Endothelial cell of umbilical vein (primary cell): ENCODE results near the gene PAGE4. TPM values are rescaled to one million over a fixed set of nuclear protein-coding genes. Genes with fewer than 3 reads are reported as not detected.

ENCODE experiments used
- BruUV-seq: library from RNA; stranded (reverse); fragments of 400-500 nt; replicated peaks from 2 replicates; lab custom pipeline; 2021; lab: Mats Ljungman, UMichigan
- CTCF ChIA-PET: fragments of 300-600, 350-600 bp; sonication (Branson Sonifier 250); formaldehyde crosslinking; loops from one replicate; lab custom pipeline; 2021; ENCODE audit warnings: antibody characterized with exemption, inconsistent platforms; lab: Charles Lee
- POLR2A ChIA-PET: fragments of 300-600, 350-600 bp; sonication (Branson Sonifier 250); formaldehyde crosslinking; loops from one replicate; lab custom pipeline; 2021; ENCODE audit warnings: antibody characterized with exemption, inconsistent platforms; lab: Charles Lee
- DNase-seq: peaks from one replicate; pipeline ENCODE4 v3.0.0-alpha.2; 2011; ENCODE audit warnings: low read depth, low spot score
- FAIRE-seq: peaks from 2 replicates; lab custom pipeline; 2011; peaks lifted over from hg19 to GRCh38; lab: Jason Lieb, UNC
- H2AFZ ChIP-seq: 2 replicates; pipeline ENCODE4 v1.6.0; 2012; ENCODE audit warnings: low read depth, low read length, control low read depth, inconsistent platforms
- H3K27ac ChIP-seq: 2 replicates; pipeline ENCODE4 v1.5.1; 2011; ENCODE audit warnings: low read depth, mild to moderate bottlenecking, control low read depth, low read length, moderate library complexity; ENCODE audit not compliant: insufficient read depth
- H3K27me3 ChIP-seq, 2 experiments: 2 replicates each; pipeline versions ENCODE4 v1.6.0 to v1.6.1; 2011; ENCODE audit warnings: low read length in 2 of 2, mixed read lengths in 1 of 2; ENCODE audit not compliant: control insufficient read depth in 2 of 2, insufficient read depth in 2 of 2
- H3K36me3 ChIP-seq, 2 experiments: 2 replicates in 1 of 2; 3 replicates in 1 of 2; pipeline ENCODE4 v1.5.1; 2011; ENCODE audit warnings: low read length in 2 of 2, mild to moderate bottlenecking in 1 of 2, moderate library complexity in 1 of 2; ENCODE audit not compliant: control insufficient read depth in 2 of 2, insufficient read depth in 2 of 2; ENCODE audit errors: extremely low read depth in 1 of 2
- H3K4me1 ChIP-seq: 3 replicates; pipeline ENCODE4 v1.5.1; 2011; ENCODE audit warnings: mild to moderate bottlenecking, low read length; ENCODE audit not compliant: control insufficient read depth, insufficient read depth; ENCODE audit errors: extremely low read depth
- H3K4me2 ChIP-seq: 2 replicates; pipeline ENCODE4 v1.6.1; 2011; ENCODE audit warnings: low read length, control low read depth, mixed read lengths; ENCODE audit not compliant: insufficient read depth
- H3K4me3 ChIP-seq, 3 experiments: fragments of 200-600 bp in 1 of 3; sonication (generic), shearing (Covaris generic) in 1 of 3; replicated peaks in 1 of 3; 2 replicates each; pipeline ENCODE4 v1.5.1; 2011 to 2016; ENCODE audit warnings: control low read depth in 3 of 3, low read length in 3 of 3, mild to moderate bottlenecking in 2 of 3, inconsistent platforms in 1 of 3, low read depth in 1 of 3, moderate library complexity in 1 of 3; ENCODE audit not compliant: insufficient read depth in 1 of 3
- H3K79me2 ChIP-seq: 2 replicates; pipeline ENCODE4 v1.6.0; 2012; ENCODE audit warnings: low read length, inconsistent platforms; ENCODE audit not compliant: control insufficient read depth, insufficient read depth
- H3K9ac ChIP-seq: replicated peaks from 2 replicates; pipeline ENCODE3; 2011; ENCODE audit warnings: low read length, control low read depth; ENCODE audit not compliant: insufficient read depth; ENCODE audit errors: extremely low read depth
- H3K9me1 ChIP-seq: replicated peaks from 3 replicates; pipeline ENCODE4 v1.6.0; 2011; ENCODE audit warnings: mild to moderate bottlenecking, low read length; ENCODE audit not compliant: control insufficient read depth, insufficient read depth; ENCODE audit errors: extremely low read depth
- H3K9me3 ChIP-seq: replicated peaks from 2 replicates; pipeline ENCODE4 v1.5.1; 2012; ENCODE audit warnings: low read length, inconsistent platforms; ENCODE audit not compliant: control insufficient read depth, insufficient read depth
- H4K20me1 ChIP-seq: replicated peaks from 2 replicates; pipeline ENCODE3; 2011; ENCODE audit warnings: mild to moderate bottlenecking, low read length; ENCODE audit not compliant: control insufficient read depth, insufficient read depth; ENCODE audit errors: extremely low read depth
- EZH2 ChIP-seq: IDR thresholded peaks from 2 replicates; pipeline ENCODE4 v1.6.1; 2012; ENCODE audit warnings: borderline replicate concordance, low read depth, mild to moderate bottlenecking, moderate library complexity, low read length, inconsistent platforms; ENCODE audit not compliant: severe bottlenecking
- FOS ChIP-seq: IDR thresholded peaks from 2 replicates; pipeline ENCODE4 v1.6.1; 2011; ENCODE audit warnings: mild to moderate bottlenecking, low read length, moderate library complexity, borderline replicate concordance; ENCODE audit not compliant: insufficient read depth
- GATA2 ChIP-seq: IDR thresholded peaks from 2 replicates; pipeline ENCODE4 v1.7.0; 2011; ENCODE audit warnings: low read depth, mild to moderate bottlenecking, moderate library complexity, mixed read lengths, low read length; ENCODE audit not compliant: insufficient read length, insufficient read depth
- JUN ChIP-seq: IDR thresholded peaks from 2 replicates; pipeline ENCODE4 v1.6.1; 2011; ENCODE audit warnings: borderline replicate concordance, low read depth; ENCODE audit not compliant: insufficient read length, insufficient read depth
- MYC ChIP-seq: IDR thresholded peaks from one replicate; pipeline ENCODE4 v1.6.1; 2011; ENCODE audit warnings: mild to moderate bottlenecking, low read depth, low read length
- POLR2A ChIP-seq: IDR thresholded peaks from 2 replicates; pipeline ENCODE4 v1.6.1; 2012; ENCODE audit warnings: low read depth, mild to moderate bottlenecking, control low read depth, low read length
- dilution Hi-C: fragments of 300-500 bp; cut with MboI; formaldehyde crosslinking; loops from one replicate; pipeline ENCODE4 v1.15.0; 2019; ENCODE audit warnings: low sequenced_read_pairs; ENCODE audit not compliant: extremely low pct_ligation_motif_present
- intact Hi-C: fragments of 100-400 bp; cut with micrococcal nuclease; formaldehyde crosslinking; loops from one replicate; pipeline ENCODE4 v1.10.0; 2022
- polyA plus RNA-seq, 4 experiments: library from polyadenylated mRNA; depleted of rRNA in 3 of 4; stranded (reverse) in 3 of 4; unstranded in 1 of 4; fragments of >200 nt; gene quantifications; 2 replicates each; pipeline versions ENCODE4 v1.2.1 to v1.2.3, GENCODE V29; 2011 to 2012; ENCODE audit warnings: missing spikeins in 1 of 4
- total RNA-seq: library from RNA; stranded (reverse); gene quantifications from 2 replicates; pipeline ENCODE4 v1.2.3, GENCODE V29; 2021
- TF ChIP-seq, protein P1 (sequence below), 2 donors: IDR thresholded peaks; 1 replicate in 1 of 2; 2 replicates in 1 of 2; pipeline ENCODE4 v1.5.1; 2011; ENCODE audit warnings: low read length in 2 of 2, mild to moderate bottlenecking in 2 of 2, moderate library complexity in 2 of 2, control low read depth in 1 of 2, inconsistent platforms in 1 of 2, low read depth in 1 of 2; ENCODE audit not compliant: insufficient read depth in 1 of 2; ENCODE audit errors: extremely low read depth in 1 of 2

PAGE4 gene
- total and polyA plus RNA-seq, 2 donors (not counting 3 experiments of a cell fraction or from before 2014, with no cell fraction given): not detected

DNA sequence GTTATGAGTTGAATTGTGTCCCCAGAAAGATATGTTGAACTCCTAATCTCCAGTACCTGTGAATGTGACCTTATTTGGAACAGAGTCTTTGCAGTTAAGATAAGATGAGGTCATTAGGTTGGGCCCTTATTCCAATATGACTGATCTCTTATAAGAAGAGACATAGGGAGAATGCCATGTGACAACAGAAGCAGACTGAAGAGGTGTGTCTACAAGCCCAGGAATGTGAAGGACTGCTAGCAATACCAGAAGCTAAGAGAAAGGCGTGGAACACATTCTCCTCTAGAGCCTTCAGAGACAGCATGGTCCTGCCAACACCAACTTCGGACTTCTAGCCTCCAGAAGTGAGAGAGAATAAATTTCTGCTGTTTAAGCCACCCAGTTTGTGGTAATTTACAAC is 27.7 kb downstream of the PAGE4 start:
- DNase-seq (no peak), FAIRE-seq (no peak)
- no TSS peak for BruUV-seq
- Histone ChIP-seq H3K79me2 (no peaks in the 10 kb centered on the region), H2AFZ (no peak overlapping the region), H3K27me3 (no peaks in the 10 kb centered on the region), H3K4me2 (no peak overlapping the region), H3K9me3 (no peaks in the 10 kb centered on the region), H3K9ac (no peak overlapping the region), H3K36me3 (no peaks in the 10 kb centered on the region), H3K4me3 (no peak overlapping the region), H3K4me1 (no peaks in the 10 kb centered on the region), H3K27ac (no peak overlapping the region), H3K9me1 (no peaks in the 10 kb centered on the region), H4K20me1 (no peaks in the 10 kb centered on the region)
- no peak for TF ChIP-seq FOS
- TF ChIP-seq GATA2: no peak
- TF ChIP-seq POLR2A: no peak
- TF ChIP-seq EZH2: no peak
- no peak for TF ChIP-seq JUN
- no peak for TF ChIP-seq MYC
- TF ChIP-seq, protein P1, sequence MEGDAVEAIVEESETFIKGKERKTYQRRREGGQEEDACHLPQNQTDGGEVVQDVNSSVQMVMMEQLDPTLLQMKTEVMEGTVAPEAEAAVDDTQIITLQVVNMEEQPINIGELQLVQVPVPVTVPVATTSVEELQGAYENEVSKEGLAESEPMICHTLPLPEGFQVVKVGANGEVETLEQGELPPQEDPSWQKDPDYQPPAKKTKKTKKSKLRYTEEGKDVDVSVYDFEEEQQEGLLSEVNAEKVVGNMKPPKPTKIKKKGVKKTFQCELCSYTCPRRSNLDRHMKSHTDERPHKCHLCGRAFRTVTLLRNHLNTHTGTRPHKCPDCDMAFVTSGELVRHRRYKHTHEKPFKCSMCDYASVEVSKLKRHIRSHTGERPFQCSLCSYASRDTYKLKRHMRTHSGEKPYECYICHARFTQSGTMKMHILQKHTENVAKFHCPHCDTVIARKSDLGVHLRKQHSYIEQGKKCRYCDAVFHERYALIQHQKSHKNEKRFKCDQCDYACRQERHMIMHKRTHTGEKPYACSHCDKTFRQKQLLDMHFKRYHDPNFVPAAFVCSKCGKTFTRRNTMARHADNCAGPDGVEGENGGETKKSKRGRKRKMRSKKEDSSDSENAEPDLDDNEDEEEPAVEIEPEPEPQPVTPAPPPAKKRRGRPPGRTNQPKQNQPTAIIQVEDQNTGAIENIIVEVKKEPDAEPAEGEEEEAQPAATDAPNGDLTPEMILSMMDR (IDR thresholded peaks at IDR 0.05; ENCODE audit: extremely low read depth in 1 of 2, insufficient read depth in 1 of 2, low read depth in 1 of 2, low read length in 2 of 2): no peak
- ChIA-PET POLR2A (no interaction called here), CTCF (no interaction called here)
- intact Hi-C loops: no loop called here
- dilution Hi-C loops: no loop called here
